Fibroblast of upper back skin (primary cell): ENCODE data around the gene ASB11.
A peak's percentile ranks its signal among the peaks of the same experiment; 100 is the strongest.
"Not testable (repeated sequence)": the region's sequence is repeated elsewhere in the genome, so short reads cannot be mapped to it uniquely, and the experiment has no call there.

Source experiments
- DNase-seq: peaks from one replicate; pipeline ENCODE4 v3.0.0-alpha.2; 2013

The ASB11 gene, protein sequence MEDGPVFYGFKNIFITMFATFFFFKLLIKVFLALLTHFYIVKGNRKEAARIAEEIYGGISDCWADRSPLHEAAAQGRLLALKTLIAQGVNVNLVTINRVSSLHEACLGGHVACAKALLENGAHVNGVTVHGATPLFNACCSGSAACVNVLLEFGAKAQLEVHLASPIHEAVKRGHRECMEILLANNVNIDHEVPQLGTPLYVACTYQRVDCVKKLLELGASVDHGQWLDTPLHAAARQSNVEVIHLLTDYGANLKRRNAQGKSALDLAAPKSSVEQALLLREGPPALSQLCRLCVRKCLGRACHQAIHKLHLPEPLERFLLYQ

DNA sequence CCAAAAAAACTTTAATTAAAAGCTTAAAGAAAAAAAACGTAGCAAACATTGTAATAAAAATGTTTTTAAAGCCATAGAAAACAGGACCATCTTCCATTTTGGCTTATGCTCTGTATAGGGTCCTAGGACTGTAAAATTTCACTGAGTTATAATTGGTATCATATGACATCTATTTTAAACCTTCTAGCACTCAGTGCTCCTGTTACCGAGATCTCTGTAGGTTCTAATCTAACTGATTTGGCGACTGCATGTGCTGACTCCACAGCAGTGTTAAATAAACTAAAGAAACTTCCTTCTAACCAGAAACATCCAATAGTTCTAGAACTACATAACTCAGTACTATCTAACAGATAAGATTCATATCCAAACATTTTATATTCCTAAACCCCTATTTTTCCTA lies at the start of gene ASB11:
ASB11 (minus strand) TSS at position 132 of the 400 bp plus-strand sequence; CDS start at position 97, 35 bp downstream.
- DNase-seq, result no peak

DNA sequence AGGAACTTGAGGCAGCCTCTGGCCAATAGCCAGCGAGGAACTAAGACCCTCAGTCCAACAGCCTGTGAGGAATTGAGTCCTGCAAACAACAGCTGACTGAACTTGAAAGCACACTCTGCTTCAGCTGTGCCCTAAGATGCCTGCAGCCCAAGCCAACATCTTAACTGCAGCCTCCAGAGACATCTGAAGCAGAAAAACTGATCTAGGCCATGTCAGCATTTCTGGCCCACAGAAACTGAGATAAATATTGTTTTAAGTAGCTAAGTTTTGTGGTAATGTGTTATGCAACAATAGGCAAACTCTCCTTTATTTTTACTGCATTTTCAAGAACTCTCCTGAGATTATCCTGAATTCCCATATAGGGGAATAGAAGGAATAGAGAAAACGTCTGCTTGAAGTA lies 44.3 kb upstream of the ASB11 start:
- DNase-seq, result no peak

DNA sequence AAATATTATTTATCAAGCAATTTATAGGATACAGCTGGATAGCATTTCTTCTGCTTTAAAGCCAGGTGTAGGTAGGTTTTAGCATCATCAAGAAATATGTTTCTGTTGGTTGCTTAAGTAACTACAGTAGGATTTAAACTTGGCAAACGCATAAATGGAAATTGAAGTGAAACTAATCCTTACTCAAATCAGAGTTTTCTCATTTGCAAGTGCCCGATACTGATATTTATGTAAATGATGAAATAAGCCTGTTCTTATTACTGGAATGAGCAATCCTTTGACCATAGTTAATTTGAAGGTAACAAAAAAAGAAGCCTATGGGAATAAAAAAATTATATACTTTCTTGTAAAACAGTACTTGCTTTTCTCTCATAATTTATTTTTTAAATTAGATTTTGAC lies 43.1 kb upstream of the ASB11 start:
- no peak for DNase-seq

DNA sequence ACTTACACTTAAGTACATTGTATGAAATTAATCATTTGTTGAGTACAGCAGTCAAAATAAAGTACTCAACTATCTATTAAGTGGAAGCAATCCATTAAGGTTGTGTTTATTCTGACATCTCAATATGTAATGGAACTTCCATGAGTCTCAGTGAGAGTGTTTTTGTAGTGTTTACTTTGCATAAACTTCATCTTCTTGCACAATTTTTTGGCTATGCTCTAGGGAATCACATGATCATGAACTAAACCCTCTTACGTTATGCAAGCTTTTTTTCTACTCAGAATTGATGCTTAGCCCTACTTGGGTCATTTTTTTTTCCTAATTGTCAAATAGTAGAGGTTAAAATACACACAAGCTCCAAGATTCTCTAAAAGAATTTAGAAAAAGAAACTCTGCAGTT lies 41.0 kb upstream of the ASB11 start:
- no peak for DNase-seq

DNA sequence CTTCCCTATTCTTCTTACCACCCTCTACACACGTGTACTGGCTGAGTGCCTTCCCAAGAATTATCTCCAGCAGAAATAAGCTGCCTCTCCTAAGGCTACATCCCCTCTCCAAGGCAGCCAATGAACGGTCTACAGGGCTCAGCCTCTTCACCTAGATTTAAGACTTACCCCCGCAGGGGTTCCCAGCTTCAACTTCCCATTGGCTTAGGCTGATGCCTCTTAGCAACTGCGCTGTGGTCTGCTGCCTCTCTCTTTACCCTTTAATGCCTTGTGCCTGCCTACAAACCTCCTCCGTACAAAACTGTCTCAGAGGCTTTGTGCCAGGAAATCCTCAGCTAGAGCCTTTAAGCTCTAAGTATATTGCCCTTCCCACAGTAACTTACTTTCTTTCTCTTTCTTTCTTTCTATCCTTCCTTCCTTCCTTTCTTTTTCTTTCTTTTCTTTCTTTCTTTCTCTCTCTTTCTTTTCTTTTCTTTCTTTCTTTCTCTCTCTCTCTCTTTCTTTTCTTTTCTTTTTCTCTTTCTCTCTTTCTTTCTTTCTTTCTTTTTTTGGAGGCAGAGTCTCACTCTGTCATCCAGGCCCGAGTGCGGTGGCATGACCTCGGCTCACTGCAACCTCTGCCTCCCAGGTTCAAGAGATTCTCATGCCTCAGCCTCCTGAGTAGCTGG lies 35.0 kb upstream of the ASB11 start:
- DNase-seq, result no peak

DNA sequence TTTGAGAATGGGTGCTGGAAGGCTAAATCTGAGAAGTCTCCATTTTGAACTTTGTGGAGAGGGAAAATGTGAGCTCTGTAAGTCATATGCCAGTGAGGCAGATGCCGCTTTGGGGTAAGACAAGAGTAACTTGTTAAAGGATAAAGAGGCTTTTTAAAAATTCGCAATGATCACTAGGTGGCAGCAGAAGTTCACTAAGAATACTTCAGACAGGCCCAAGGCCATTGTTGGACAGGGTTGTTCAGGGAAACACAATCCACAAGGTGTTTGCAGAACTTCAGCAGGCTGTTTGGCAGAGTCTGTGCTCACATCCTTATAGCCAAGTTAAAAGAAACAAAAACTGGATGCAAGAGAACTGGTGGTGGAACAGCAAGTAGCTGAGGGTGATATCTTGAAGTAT lies 33.6 kb upstream of the ASB11 start:
- DNase-seq, result peak; percentile 59

DNA sequence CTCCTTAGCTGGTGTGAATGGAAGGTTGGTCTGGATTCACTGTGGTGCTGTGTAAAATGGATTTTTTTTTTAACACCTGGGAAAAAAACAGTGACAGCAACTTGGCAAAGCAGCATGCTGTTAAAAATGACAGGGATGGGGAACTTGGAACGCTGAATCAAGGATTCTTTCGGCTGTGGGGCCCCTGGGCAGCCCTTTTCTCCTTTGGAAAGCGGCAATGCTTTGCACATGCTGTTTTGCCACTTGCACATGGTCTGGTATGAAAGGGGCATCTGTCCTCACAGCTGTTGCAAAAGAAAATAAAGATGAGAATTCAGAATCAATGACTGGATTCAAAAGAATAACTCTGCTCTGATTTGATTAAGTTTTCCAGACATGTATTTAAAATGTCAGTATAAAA lies 30.5 kb upstream of the ASB11 start:
- no peak for DNase-seq

DNA sequence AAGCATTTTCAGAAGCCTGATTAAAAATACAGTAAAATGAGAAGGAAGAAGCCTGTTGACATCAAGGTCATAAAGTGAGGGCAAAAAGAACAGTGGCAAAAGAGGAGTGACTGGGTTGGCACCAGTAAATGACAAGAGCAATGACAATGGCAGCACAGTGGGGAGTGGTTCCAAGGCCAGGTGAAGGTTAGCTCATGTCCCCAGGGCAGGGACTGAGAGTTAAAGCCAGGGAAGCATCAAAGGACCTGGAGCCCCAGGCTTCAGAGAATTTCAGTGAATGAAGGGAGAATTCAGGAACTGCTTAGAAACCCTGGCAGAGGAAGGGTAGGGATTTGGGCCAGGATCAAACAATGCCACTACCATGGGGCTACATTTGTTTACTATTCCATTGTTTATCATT lies 28.7 kb upstream of the ASB11 start:
- DNase-seq, result no peak

DNA sequence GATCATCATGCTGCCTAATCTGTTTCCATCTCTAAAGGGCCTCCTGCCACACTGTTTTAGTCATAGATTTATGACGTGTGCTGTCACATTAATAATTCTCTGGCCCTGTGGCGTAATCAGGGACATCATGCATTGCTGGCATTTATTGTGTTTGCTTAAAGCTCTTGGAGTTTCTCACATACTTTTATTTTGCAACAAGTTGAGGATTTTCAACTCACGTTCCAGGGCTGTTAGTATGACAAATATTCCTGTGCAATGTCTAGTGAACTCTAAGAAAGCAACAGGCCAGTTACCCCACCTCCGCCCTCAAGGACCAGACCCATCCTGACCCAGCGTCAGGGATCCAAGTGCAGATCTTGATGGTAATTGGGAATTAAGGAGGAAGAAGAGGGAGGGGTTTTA lies 27.6 kb upstream of the ASB11 start:
- peak; percentile 24 for DNase-seq

DNA sequence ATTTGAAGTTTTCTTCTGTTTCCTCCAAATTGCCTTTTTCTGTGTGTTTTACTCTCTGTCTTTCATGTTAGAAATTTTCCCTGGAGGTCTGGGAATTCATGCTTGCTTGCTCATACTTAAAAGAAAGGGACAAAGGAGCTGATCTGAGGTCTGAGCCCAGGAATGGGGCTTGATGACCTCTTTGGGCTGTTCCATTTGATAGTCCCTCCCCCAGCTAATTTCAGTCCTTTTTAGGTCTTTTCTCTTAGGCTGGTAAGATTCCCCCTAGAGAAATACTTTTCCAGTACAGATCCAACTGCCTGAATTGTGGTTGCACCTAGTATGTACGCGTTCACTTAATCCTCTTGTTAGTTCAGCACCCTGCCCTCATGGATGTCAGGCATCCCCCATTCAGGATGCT lies 25.4 kb upstream of the ASB11 start:
- DNase-seq, result no peak

DNA sequence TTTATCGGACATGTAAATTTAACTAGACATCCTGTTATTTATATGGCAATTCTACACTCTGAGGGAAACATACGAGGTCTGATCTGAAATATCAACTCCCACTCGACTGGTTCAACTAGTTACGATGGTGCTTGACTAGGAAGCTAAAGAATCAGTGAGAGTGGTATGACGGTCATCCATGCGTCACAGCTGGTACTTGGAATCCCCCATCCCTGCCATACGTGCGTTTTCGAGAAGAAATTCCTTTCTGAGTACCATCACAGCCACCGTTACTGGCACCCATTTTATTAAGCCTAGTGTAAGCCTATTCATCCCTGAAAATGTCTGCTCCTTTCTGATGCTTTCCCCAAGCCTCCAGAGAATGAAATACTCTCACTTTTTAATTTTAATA lies 20.6 kb upstream of the ASB11 start:
- DNase-seq, result peak; percentile 31

DNA sequence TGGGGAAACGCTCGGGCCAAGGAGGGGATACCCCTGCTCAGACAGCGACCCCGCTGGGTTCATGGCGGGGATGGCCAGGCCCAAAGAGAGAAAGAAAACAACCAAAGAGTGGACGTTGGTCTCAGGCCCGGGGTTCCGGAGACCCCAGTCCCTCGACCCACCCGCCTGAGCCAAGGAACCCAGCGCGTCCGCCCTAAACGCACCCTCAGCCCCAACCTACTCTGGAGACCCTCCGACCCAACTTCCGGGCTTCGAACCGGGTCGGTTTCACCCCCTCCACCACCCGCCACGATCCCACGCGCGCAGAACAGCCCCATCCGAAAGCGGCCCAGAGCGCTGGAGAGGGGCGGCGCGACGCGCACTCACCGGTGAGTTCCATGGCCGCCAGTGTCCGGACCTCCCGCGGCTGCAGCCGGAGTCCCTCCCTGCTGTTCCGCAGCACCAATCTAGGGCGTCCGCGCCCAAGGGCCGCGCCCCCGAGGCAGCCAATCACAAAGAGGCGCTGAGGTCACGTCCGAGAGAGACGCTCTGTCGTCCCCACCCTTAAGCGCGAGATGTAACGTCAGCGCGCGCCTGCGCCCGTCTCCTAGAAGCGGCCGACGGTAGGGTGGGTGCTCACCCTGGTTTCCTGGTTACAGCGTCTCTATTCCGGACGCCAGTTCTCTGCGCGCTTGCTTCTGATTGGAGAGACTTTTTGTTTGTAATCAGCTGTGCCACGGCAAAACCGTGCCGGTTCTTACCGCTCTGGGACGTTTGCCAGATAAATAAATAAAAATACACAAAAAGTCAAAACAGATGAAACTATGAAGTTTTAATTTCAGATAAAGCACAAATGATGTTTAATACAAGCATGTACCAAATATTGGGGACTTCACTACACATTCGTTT lies 19.9 kb upstream of the ASB11 start, which contains the start of gene PIGA:
PIGA (minus strand) TSS at position 389 of the 888 bp plus-strand sequence. CDS start 3,593 bp downstream, outside the sequence.
- peak; percentile 96 for DNase-seq

DNA sequence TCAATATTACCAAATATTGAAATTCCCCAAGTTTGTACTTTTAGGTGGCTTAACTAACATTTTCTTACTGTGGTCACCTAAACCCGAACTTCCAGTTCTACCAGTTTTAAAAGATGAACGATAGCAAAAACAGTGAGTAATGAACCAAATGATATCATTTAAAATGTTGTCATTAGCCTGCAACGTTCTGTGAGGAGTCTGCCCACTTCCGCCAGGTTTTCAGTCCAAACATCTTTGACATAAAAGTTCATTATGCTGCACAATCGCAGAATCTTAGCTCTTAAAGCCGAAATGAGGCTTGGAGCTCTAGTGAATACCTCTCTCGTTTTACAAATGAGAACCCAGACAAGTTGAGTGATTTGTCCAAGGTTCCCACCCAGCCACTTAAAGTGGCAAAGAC lies 19.1 kb upstream of the ASB11 start:
- peak; percentile 10 for DNase-seq

DNA sequence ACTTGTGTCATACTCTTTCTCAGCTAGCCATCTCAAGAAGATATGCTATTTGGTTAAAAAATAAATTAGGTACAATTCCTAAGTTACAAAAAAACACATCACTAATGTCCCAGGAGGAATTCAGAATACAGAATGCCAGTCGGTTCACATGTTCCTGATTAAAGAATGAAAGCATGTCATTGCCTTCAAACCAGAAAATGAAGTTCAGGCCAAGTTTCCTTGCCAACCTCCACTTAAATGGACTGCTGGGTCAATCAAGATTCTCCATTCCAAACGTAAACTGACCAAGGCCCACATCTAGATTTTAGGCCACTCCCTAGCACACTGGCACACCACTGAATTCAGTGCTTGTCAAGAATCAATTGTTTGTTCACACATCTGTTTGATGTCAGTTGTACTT lies 13.4 kb upstream of the ASB11 start:
- no peak for DNase-seq

DNA sequence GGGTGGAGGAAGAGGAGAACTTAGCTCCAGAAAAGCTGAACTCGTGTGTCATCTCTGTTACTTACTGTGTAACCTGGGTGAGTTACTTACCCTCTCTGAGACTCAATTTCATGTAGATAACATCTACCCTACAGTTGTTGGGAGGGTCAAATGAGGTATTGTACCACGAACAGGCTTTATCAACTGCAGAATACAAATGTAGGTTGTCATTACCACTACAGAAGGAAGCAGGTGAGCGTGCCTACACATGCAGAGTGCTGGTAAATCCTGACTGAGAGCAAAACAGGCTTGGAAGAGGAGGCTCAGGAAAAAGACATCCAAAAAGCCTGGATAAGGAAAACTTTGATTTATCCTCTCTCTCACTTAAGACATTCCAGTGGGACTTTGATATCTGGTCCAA lies 12.7 kb upstream of the ASB11 start:
- no peak for DNase-seq

DNA sequence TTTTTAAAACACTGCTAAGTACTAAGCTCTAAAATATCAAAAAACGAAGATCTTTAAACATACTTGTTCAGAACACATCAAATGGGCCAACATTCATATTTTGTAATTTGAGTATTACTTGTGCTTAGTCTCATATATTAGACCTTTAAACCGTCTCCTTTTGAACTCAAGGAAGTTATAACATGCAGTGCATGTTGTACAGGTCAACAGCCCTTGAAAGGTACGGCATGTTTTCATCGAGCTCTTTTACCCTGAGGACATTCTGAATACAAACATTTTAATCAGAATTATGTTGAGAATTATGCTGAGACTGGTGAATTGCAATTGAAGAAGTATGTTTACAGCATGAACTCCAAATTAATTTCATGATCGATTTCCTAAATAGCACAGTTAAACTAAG lies 7.0 kb upstream of the ASB11 start:
- no peak for DNase-seq

DNA sequence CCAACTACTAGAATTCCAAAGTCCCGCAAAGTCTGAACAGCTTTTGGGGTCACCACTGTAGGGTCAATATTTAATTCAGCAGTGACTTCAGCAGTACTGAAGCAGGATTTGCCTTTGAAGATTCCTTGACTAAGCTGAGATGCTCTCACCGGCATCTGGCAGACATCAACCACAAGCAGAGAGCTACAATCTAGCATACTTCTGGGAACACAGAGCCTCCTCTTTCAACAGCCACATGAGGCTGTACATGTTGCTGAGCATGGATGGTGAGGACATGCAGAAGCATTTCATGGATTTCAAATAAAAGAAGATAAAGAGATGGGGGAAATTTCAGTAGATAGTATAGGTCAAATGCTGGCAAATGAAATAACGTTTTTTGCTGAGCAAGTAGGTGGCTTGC lies 6.6 kb upstream of the ASB11 start:
- no peak for DNase-seq

DNA sequence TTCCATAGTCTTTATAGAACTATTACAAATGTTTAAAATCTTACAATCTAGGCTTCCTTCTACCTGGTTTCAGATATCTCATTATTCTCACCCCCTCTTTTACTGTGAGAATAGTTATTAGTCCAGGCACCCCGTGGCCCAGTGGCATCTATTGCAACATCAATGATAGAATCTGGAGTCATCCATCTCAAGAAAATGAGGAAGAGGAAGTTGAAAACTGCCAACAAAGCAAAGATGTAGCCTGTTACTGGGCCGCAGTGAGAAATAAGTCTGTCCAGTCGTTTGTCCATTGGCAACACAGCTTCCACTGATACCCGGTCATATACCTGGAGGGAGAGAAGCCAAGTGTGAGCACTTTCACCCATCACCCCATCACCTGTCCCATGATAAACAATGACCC lies 6.0 kb upstream of the ASB11 start:
- no peak for DNase-seq

DNA sequence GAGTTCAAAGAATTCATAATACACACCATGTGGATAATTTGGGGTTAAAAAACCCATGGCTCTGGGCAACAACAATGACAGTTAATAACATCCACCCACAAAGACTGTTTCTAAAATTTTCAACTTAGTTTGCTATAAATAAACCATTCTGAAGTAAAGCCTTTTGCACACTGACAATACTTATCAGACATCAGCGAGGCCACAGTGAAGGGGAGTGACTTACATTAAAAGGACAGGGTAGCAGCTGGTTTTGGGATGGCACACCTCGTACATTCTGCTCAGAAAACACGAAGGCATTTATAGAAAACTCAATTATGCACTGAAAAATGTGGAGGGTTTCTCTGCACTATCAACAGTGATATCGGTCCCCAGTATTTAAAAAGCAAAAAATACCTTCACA lies 4.9 kb upstream of the ASB11 start:
- DNase-seq, result no peak

DNA sequence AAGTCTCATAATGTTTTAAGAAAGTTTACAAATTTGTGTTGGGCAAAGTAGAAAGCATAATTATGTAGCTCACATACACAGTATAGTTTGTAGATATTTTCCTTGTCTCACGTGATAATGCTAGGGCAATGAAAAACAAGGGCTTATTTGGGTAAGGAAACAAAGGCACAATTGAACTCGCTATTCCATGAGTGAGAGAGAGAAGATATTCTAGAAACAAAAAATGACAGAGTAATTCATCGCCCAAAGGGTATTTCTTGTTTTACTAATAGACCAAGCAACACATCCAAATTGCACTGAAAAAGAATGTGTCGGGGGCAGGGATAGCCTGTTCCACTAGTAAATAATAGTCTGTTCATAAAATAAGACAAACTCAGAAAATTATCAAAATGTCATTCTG lies 3.6 kb upstream of the ASB11 start:
- DNase-seq, result no peak

DNA sequence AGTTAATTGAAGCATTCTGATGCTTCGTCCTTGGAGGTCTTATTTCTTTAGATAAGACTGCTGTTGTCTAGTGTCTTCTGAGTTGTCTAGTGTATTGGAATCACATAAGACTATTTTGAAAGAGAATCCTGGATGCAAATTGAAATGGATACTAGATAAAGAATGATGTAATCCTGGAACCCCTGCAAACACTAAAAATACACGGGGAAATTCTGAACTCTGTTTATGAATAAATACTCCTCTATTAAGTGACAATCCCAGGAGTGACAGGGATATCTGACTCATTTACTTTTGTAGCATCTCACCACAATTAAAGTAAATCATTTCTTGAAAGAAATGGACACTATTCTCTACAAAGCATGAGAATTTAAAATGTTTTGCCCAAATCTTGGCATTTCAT lies 968 bp downstream of the ASB11 start:
- no peak for DNase-seq

DNA sequence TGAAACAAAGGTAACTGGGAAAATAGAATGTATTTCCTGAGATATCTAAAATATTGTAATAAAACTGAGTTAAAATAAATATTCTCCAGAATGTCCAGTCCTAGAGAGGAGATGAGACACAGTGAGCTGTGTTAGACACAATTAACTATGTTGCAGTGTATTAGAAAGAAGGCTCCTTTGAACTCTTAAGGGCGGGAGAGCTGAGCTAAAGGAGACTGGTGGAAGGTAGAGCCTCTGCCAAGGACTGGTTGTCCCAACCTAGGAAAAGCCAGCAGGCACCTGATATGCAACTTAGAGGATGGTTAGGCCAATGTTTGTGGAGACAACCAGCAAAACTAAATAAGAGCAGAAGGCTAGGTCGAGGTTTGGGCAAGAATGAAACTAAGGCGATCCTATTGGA lies 4.3 kb downstream of the ASB11 start:
- no peak for DNase-seq

DNA sequence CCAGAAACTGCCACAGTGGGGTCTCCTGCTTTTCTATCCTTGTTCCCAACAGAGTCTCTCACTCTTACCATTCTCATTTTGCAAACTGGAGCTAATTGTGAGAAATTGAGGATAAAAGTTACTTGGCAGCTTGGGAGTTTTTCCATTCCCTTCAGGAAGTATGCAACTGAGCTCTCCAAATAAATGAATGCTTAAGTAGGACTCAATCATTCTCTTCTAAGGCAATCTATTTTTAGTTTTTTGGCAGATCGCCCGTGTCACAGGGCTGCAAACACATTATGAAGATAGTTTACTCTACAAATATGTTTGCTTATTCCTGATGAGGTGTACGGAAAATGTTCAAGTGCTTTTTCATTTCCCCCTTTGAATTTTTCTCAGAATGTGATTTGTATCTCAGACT lies 5.3 kb downstream of the ASB11 start:
- DNase-seq, result peak; percentile 8

DNA sequence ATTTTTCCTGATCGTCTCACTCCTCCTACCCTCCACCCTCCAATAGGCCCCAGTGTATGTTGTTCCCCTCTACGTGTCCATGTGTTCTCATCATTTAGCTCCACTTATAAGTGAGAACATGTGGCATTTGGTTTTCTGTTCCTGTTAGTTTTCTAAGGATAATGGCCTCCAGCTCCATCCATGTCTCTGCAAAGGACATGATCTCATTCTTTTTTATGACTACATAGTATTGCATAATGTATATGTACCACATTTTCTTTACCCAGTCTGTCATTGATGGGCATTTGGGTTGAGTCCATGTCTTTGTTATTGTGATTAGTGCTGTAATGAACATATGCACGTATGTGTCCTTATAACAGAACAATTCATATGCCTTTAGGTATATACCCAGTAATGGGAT lies 9.5 kb downstream of the ASB11 start:
- not testable (repeated sequence) for DNase-seq
